HG02678 (cell line): ENCODE measurements around the gene STK17A.
"Not testable (repeated sequence)": the region's sequence is repeated elsewhere in the genome, so short reads cannot be mapped to it uniquely, and the experiment has no call there.

Source experiments
- ATAC-seq: cut with Tn5 transposase; IDR thresholded peaks from one replicate; pipeline ENCODE4 v1.9.1; 2021; ENCODE audit warnings: mild to moderate bottlenecking, moderate library complexity; ENCODE audit not compliant: unreplicated experiment

STK17A gene

DNA sequence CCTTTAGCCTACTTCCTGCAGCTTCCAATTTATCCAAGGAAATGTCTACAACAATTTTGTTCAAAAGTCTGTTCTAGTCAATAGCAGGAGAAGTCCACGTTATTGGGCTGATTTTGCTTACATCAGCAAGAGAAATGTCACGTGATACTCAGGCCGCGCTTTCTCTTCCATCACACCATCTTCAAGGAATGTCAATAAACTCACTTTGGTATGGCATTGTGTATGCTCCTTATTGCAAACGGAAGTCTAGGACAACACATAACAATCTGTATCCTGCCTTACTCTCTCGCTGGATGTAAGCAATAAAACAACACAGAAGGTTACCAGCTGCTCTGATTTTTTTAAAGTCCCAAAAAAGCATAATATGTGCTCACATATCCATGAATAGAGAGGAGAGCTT, 17.1 kb upstream of the STK17A start:
- no peak for ATAC-seq

DNA sequence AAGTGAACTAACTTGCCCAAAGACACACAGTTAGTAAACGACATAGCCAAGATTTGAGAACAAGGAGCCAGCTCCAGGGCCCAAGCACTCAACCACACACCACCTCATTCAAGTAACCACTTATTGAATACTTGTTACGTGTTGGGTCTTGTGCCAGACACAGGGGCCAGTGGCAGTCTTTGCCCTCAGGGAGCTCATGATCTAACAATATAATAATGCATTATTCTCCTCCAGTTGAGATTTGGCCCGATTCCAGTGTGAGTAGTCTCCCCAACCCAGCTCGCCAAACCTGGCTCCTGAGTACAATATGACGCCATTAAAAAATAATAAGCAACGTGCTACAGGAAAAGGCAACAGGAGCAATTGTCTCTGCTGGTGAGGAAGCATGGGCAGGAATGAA, 14.4 kb upstream of the STK17A start:
- ATAC-seq: no peak

- ATAC-seq: peak; percentile 80
Observed at GRCh38 chr7:43569424-43569823, 13.5 kb upstream of the STK17A start.

DNA sequence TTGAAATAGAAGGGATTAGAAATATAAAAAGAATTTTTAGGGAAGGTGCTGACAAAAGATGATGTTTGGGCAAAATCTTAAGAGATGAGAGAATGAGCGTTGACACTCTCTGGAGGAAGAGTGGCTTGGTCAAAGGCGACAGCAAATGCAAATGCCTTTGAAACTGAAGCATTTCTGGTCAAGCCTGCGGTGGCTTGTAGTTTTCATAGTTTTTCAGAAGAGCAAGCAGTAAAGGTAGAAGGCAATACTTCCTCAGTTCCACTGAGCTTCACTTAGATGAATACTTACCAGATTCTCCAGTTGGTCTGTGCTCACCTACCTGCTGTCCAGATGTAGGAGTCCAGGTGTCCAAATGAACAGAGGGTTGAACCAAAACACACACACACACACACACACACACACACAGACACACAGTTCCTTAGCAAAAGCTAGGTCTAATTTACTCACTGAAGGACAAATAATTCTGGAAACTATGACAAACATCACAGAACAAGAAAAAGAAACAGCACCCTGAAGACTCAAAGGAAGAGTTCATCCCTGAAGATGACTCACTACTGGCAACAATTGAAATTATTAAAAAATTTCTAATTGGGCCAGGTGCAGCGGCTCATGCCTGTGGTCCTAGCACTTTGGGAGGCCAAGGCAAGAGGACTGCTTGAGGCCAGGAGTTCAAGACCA, 12.1 kb upstream of the STK17A start:
- ATAC-seq: peak; percentile 62

DNA sequence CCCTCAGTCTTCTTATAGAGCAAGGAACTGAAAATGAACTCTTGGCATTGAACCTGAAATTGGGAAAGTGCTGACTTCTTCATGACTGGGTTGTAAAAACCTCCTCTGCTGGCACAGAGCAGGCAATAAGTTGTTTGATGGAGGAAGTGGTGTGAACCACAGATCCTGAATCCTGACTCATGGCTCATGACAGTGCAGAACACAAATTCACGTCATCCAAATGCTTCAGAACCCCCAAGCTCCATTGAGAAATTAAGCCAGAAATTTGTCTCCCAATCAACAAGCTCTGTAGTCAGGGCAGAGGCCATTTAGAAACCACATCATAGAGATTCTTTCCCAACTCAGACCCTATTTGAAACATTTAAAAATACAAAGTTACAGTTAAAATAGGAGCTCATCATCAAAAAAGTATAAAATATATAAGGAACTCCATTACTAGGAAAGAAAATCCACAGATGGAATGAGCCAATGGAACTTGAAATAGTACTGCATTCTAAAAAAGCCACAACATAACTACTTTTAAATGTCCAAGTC, 10.3 kb upstream of the STK17A start:
- no peak for ATAC-seq

- not testable (repeated sequence) for ATAC-seq
Observed at GRCh38 chr7:43573832-43574231, 9.1 kb upstream of the STK17A start.

GRCh38 chr7:43575506-43575905, 7.4 kb upstream of the STK17A start:
- no peak for ATAC-seq

- no peak for ATAC-seq
Observed at GRCh38 chr7:43576241-43576640, 6.7 kb upstream of the STK17A start.

DNA sequence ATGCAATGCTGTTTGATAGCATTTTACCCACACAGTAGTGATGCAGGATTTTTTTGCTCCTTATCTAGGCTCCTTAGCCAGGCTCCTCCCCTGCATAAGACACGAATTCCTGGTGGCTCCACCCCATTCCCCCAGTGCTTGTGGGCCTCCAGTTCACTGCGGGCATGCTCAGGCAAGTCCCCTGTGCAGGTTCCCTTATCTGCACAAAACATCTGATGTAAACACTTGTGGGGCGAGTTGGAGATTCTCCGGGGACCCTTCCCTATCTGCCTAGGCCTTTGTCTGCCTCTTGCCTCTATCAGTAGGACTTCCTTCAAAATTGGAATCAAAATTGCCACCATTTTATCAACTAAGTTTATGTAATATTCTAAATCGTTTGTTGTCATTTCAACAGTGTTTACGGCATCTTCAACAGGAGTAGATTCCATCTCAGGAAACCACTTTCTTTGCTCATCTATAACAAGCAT, 5.4 kb upstream of the STK17A start:
- no peak for ATAC-seq

GRCh38 chr7:43583424-43584194, 701 bp downstream of the STK17A start:
- ATAC-seq: peak; percentile 22

GRCh38 chr7:43584195-43584586, 1.3 kb downstream of the STK17A start:
- ATAC-seq: no peak

DNA sequence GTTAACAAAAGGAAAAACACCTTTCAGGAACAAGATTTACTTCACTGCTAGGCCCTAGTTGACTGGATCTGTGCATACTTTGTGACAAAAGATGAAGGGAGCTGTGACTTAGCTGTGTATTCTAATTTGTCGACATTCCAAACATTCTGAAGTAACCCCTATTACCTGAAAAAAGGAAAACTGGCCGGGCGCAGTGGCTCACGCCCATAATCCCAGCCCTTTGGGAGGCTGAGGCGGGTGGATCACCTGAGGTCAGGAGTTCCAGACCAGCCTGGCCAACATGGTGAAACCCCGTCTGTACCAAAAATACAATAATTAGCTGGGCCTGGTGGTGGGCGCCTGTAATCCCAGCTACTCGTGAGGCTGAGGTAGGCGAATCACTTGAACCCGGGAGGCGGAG, 1.8 kb downstream of the STK17A start:
- ATAC-seq: not testable (repeated sequence)

- ATAC-seq: no peak
Observed at GRCh38 chr7:43585562-43585961, 2.7 kb downstream of the STK17A start.

GRCh38 chr7:43586251-43586900, 3.5 kb downstream of the STK17A start:
- ATAC-seq: no peak

DNA sequence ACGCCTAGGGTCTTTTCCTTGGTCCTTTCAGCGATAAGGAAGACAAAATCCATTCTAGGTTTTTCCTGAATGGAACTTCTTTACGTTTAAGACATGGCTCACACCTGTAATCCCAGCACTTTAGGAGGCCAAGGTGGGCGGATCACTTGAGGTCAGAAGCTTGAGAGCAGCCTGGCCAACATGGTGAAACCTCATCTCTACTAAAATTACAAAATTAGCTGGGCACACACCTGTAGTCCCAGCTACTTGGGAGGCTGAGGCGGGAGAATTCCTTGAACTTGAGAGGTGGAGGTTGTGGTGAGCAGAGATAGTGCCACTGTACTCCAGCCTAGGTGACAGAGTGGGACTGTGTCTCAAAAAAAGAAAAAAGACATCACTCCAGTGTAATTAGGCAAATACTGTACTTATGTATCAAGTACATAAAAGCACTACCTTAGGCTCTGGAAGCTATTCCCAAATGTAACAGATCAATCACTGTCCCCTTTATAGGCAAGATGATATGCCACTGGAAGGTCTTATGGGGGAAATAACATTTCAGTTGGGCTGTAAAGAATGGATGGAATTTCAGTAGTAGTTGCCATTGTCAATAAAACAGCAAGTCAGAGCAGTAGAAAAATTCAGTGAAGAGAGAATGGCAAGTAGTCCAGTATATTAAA, 5.7 kb downstream of the STK17A start:
- ATAC-seq: no peak

GRCh38 chr7:43589133-43589478, 6.2 kb downstream of the STK17A start:
- no peak for ATAC-seq

GRCh38 chr7:43589728-43590127, 6.8 kb downstream of the STK17A start:
- no peak for ATAC-seq

GRCh38 chr7:43590862-43591557, 8.1 kb downstream of the STK17A start:
- peak; percentile 70 for ATAC-seq

DNA sequence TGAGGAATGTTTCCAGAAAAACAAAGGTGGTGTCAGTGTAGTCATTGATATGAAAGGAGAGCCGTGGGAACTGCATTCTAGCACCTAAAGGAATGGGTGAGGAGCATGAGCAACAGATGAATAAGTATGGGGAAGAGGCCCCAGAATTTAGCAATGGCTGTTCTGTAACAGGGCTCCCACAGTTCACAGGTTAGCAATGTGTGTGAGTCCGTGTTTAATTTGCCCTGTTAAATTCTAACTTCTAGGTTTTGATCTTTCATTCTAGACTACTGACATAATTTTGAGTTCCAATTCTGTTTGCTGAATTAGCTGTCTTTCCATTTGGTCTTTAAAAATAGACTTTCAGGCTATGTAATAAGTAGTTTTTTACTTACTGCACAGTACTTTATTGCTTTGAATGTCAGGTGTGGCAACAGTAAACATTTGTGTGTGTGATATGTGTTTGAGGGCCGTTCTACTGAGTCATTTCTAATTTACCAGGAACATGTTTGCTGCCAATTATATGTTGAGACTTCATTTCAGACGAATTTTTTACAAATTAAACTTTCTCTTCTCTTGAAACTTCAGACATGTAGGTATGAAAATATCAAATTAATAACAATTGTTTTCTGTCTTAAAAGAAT, 8.8 kb downstream of the STK17A start:
- ATAC-seq: no peak

GRCh38 chr7:43592326-43592725, 9.4 kb downstream of the STK17A start:
- no peak for ATAC-seq
